GM19455 (cell line): Measurements from ENCODE around the gene MDM4.
A peak's percentile ranks its signal among the peaks of the same experiment; 100 is the strongest.

ENCODE experiments used
- ATAC-seq: cut with Tn5 transposase; IDR thresholded peaks from one replicate; pipeline ENCODE4 v1.9.1; 2021; ENCODE audit not compliant: unreplicated experiment

The MDM4 gene

GRCh38 chr1:204487256-204487615, 29.0 kb upstream of the MDM4 start:
- no peak for ATAC-seq

DNA sequence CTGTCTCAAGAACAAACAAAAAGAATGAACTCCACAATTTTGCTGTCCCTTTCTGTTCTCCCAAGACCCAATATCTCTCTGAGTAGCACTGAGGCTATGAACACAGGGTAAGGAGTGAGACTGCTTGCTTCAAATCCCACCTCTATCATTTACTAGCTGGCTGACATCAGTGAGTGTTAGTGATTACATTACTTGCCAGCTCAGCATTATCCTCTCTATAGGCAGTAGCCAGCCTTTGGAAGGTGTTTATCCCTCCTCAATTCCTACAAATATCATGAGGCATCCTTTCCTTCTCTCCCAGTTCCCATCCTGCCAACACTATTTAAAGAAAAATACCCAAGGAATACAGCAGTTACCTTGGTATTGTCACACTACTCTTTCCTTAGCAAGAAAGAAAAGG, 24.6 kb upstream of the MDM4 start:
- ATAC-seq = no peak

GRCh38 chr1:204493145-204493983, 22.8 kb upstream of the MDM4 start:
- no peak for ATAC-seq

- peak; percentile 19 for ATAC-seq
Observed at GRCh38 chr1:204493984-204494280, 22.3 kb upstream of the MDM4 start.

DNA sequence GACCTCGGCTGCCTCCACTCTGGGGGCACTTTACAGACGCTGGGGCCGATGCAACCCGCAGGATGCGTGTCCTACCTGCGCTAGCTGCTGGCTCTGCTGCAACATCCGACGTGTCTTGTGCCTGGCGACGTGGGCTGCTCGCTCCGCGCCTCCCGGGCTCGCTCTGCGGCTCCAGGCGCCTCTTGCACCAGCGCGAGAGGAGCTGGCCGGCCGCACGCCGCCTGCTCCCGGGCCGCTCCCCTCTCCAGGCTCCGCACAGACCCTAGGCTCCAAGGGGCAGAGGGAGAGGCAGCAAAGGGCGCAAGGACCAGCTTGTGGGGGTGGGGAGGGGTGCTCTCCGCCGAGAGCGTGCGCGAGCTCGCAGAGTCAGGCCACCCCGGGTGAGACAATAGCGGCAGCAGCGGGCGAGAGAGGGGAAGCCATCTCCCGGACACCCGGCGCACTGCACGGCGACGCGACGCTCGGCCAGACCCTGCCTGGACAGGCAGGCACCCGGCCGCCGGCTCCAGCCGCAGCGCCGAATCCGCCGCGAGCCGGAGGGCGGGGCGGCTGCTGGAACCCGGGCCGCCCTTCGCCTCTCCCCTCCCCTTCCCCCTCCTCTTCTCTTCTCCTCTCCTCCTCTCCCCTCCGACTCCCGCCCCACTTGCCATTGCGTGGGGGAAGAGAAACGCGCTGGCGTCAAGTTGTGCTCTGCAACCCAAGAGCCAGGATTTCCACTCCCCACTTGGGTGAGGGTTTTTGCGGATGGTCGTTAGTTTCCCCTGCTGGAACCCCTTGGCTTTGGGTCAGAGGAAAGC, 21.7 kb upstream of the MDM4 start, which contains the start of gene PIK3C2B:
Gene PIK3C2B (minus strand): TSS at position 525 of the 797 bp plus-strand sequence. CDS start 25,003 bp downstream, outside the sequence.
- peak; percentile 73 for ATAC-seq

DNA sequence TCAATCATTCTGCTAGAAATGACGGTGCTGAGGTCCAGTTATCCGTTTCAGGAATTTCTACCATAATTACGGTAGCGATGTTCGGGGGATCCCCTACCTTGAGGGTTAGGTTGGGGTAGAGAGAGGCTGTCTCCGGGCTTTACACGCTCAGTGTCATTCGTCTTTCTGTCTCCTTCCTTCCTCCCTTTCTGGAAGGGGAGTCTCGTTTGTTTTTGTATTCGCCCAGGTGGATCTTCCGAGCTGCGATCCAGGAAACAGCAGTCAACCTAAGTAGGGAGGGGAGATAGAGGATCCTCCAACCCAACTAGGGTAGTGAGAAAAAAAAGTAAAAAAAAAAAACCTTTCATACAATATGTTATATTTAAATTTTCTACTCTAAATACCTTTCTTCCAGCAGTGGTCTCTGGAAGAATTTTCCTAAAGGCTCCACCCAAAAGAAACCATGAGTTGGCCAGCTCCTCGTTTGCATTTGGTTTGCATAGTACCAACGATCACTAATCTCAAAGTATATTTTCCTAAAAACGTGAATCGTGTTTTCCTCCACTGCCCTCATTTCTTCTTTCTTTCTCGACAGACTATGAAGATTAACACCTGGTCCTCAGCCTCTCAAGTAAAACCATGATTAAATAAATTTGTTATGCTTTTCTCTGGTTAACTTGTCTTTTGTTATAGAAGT, 21.0 kb upstream of the MDM4 start:
- ATAC-seq = peak; percentile 35

- no peak for ATAC-seq
Observed at GRCh38 chr1:204495777-204496176, 20.4 kb upstream of the MDM4 start.

DNA sequence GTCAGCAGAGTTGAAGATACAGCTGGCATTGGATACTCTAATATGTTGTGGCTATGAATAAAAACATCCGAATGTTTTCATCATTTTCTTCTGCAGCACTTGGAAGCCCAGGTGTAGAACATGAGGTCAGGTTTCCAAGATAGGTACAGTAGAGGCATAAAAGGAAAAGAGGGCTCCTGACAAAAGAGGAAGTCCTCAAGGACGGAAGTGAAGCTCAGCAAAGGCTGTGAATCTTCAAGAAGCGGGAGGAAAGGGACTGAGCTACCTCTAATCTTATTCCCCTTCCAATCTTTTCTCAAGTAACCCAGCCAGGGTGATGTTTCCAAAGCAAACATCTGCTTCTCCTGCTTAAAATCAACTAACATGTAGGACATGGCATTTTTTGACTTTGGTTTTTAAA, 17.2 kb upstream of the MDM4 start:
- ATAC-seq = no peak

DNA sequence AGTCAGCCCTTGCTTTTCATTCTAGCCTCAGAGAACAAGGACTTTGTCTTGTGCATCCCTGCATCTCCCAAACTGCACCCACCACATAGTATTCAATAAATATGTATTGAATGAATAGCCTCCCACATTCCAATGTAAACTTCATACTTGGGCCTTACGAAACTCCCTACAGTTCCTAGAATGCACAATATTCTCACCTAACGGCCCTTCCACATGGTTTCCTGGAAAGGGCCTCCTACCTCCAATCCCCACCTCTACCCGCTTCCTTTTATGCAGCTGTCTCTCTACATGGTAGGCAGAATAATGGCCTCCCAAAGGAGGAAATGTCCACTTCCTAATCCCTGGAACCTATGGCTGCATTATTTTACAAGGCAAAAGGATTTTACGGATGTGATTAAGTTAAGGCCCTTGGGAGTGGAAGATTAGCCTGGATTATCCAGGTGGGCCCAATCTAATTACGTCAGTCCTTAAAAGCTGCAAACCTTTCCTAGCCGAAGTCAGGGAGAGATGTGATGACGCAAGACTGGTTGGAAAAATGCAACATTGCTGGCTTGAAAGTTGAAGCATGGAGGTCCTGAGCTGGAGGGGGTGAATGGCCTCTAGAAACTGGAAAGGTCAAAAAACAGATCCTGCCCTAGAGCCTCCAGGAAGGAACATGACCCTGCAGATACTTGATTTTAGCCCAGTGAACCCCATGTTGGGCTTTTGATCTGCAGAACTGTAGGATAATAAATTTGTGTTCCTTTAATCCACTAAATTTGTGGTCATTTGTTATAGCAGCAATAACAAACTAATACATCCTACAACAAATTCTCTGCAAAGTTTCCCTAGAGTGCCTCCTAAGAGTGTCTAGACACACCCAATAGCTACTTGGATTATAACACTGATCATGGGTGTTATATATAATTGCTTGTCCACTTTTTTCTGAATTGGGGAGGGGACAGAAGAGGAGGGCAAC, 16.4 kb upstream of the MDM4 start:
- ATAC-seq = no peak

- ATAC-seq = no peak
Observed at GRCh38 chr1:204502241-204502640, 14.0 kb upstream of the MDM4 start.

GRCh38 chr1:204503122-204503912, 12.9 kb upstream of the MDM4 start:
- ATAC-seq = no peak

DNA sequence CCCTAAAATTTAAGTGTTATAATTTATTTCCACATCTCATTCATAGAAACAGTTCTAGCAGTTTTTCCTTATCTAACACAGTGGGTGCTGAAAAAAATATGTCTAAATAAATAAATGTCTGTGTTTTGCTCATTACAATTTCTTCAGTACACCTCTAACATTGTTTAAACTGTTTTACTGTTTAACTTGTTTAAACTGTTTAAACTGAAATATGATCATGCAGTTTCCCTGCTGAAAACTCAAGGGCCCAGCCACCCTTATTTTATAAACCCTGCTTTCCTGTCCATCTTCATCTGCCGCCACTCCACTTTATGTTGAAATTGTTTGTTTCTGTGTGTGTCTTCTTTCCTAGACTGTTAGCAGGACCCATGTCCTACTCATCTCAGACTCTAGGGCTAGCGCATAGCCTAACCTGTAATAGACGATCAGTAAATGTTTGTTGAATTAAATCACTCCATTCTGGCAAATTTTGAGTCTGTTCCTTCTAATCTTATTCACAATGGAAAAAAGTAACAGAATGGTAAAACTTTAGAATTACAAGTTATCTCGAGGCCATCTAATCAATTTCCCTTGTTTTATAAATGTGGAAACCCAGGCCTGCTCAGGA, 12.2 kb upstream of the MDM4 start:
- no peak for ATAC-seq

DNA sequence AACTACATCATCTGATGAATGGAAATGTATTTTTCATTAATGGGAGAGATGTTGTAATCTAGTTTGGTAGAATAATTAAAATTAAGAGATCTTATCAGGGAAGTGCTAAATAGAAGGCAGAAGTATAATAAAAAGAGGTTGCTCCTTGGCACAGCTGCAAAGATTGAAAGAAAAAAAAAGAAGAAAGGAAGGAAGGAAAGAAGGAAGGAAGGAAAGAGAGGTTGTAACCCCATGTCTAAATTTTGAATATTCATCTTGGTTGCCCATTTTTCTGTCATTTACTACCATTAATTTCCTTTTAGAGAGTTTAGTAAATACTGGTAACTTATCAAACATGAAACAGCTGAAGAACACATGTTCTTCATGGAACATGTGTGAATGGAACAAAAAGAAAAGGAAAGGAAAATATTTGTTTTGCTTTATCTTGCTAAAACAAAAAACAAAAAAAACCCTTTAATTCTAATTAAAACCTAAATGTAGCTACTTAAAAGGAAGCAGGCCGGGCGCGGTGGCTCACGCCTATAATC, 10.5 kb upstream of the MDM4 start:
- no peak for ATAC-seq

DNA sequence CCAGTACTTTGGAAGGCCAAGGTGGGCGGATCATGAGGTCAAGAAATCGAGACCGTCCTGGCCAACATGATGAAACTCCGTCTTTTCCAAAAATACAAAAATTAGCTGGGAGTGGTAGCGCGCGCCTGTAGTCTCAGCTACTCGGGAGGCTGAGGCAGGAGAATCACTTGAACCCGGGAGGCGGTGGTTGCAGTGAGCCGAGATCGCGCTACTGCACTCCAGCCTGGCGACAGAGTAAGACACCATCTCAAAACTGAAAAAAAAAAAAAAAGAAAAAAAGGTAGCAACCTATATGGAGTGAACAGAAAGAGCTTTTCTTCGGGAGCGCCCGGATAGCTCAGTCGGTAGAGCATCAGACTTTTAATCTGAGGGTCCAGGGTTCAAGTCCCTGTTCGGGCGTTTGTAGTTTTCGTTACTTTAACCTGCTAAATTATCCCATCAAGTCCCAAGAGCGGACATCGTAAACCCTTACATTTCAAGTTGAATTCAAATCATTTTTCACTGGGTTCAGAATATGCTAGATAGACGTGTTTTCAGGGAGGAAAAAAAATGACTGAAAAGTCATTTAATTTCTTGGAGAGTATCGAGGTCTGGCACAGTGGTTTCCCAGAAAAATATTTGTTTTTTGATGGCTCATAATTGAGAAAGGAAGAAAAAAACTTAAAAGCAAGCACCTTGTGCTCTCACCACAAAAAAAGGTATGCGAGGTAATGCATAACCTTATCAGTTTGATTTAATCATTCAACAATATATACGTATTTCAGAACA, 9.8 kb upstream of the MDM4 start:
- ATAC-seq = peak; percentile 70

DNA sequence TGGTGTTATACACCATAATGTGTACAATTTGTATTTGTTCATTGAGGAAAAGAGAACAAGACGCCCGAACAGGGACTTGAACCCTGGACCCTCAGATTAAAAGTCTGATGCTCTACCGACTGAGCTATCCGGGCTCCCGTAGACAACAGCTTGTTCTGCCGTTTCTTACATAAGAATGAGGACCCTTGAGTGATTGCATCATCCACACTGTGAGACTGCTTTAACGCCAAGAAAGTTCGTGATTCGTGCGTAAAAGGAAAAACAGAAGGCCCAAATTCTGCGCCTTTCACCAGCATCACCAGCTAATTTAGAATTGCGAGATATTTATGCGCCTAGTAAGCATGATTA, 9.3 kb upstream of the MDM4 start:
- peak; percentile 66 for ATAC-seq

DNA sequence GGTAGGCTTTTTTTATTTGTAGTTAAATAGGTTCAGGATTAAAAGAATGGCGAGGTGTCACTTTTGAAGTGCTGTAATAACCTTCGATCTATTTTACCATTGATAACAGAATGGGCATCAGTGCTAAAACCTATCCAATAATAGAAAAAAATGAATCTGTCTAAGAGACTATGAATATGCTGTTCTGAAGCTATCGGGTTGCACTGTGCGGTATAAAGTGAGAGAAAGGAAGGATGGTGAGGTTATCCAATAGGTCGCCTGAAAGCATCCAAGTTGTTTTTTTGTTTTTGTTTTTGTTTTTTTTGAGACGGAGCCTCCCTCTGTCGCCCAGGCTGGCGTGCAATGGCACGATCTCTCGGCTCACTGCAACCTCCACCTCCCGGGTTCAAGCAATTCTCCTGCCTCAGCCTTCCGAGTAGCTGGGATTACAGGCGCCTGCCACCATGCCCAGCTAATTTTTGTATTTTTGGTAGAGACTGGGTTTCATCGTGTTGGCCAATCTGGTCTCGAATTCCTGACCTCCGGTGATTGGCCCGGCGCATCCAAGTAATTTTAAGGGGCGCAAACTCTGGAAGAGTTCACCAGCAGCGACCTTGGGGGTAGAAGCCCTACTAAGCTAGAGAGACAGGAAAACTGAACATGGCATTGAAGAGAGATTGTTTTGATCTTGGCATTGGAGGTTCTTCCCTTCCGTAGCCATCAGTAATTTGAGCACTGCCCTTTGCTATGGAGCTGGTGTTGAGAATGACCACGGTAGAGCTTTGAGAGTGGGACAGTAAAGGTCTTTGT, 8.7 kb upstream of the MDM4 start:
- no peak for ATAC-seq

DNA sequence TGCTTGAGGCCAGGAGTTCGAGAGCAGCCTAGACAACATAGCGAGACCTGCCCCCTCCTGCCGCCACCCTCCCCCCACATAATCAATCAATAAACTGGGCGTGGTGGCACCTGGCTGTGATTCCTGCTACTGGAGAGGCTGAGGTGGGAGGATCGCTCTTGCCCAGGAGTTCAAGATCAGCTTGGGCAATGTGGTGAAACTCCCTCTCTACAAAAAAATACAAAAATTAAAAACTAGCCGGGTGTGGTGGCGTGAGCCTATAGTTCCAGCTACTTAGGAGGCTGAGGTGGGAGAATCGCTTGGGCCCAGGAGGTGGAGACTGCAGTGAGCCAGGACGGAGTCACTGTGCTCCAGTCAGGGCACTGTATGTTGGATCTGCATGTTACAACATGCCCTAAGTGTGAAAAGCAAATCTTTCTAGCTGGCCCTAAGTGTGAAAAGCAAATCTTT, 7.0 kb upstream of the MDM4 start:
- ATAC-seq = no peak

DNA sequence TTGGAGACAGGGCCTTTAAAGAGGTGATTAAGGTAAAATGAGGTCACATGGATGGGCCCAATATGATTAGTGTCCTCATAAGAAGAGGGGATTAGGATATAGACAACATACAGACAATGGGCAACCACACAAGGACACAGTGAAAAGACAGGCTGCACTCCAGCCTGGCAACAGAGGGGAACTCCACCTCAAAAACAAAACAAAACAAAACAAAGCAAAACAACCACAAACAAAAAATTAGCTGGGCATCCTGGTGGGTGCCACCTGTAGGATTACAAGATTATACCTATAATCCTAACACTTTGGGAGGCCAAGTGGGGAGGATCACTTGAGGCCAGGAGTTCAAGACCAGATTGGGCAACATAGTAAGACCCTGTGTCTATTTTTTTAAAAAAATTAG, 4.8 kb upstream of the MDM4 start:
- ATAC-seq = no peak
